GM12878 (cell line): ENCODE data around the gene NR1H4. TPM values are rescaled to one million over a fixed set of nuclear protein-coding genes. Genes with fewer than 3 reads are reported as not detected.

ENCODE experiments used
- ATAC-seq: fragments of 200-7000 bp; cut with Tn5 transposase; 3 replicates; pipeline ENCODE4 v1.9.1; 2020; ENCODE audit warnings: mild to moderate bottlenecking, moderate library complexity
- BruUV-seq: library from RNA; stranded (reverse); fragments of 400-500 nt; replicated peaks from 2 replicates; lab custom pipeline; 2021; lab: Mats Ljungman, UMichigan
- CTCF ChIA-PET: fragments of 300-600 bp; sonication (Branson Sonifier 250); formaldehyde crosslinking; extraction: SDS; loops from one replicate; lab custom pipeline; 2021; ENCODE audit warnings: inconsistent platforms; lab: Yijun Ruan, JAX
- POLR2A ChIA-PET: fragments of 350-600 bp; formaldehyde crosslinking; extraction: SDS; loops from one replicate; lab custom pipeline; 2021; ENCODE audit warnings: inconsistent platforms; lab: Charles Lee
- RAD21 ChIA-PET: fragments of 300-600 bp; sonication (Branson Sonifier 250); formaldehyde crosslinking; loops from one replicate; lab custom pipeline; 2023; ENCODE audit warnings: antibody characterized with exemption; ENCODE audit not compliant: unreplicated experiment; lab: Charles Lee
- SMC1A ChIA-PET: fragments of 300-600 bp; sonication (Branson Sonifier 250); formaldehyde crosslinking; loops from one replicate; lab custom pipeline; 2023; ENCODE audit not compliant: unreplicated experiment, uncharacterized antibody; lab: Charles Lee
- DNase-seq: peaks from one replicate; pipeline ENCODE4 v3.0.0-alpha.2; 2011; ENCODE audit warnings: low read depth, low spot score
- FAIRE-seq: peaks from 3 replicates; lab custom pipeline; 2011; peaks lifted over from hg19 to GRCh38; lab: Jason Lieb, UNC
- H2AFZ ChIP-seq: 2 replicates; pipeline ENCODE4 v1.6.0; 2011; ENCODE audit warnings: low read depth, low read length, control low read depth; ENCODE audit not compliant: control insufficient read depth
- H3K27ac ChIP-seq: 2 replicates; pipeline ENCODE4 v1.5.1; 2011; ENCODE audit warnings: control low read depth; ENCODE audit not compliant: control insufficient read depth, insufficient read depth
- H3K27me3 ChIP-seq, 2 experiments: replicated peaks in 1 of 2; 2 replicates each; pipeline versions ENCODE4 v1.6.0 to v1.6.1; 2011; ENCODE audit warnings: low read length in 1 of 2; ENCODE audit not compliant: control insufficient read depth in 2 of 2, insufficient read depth in 2 of 2
- H3K36me3 ChIP-seq, 2 experiments: 2 replicates each; pipeline ENCODE4 v1.5.1; 2011; ENCODE audit warnings: low read length in 1 of 2; ENCODE audit not compliant: control insufficient read depth in 2 of 2, insufficient read depth in 2 of 2
- H3K4me1 ChIP-seq: 2 replicates; pipeline ENCODE4 v1.6.1; 2011; ENCODE audit warnings: mild to moderate bottlenecking, low read length, moderate library complexity, mixed read lengths; ENCODE audit not compliant: control insufficient read depth, insufficient read depth
- H3K4me2 ChIP-seq: 2 replicates; pipeline ENCODE4 v1.6.0; 2011; ENCODE audit warnings: control low read depth; ENCODE audit not compliant: control insufficient read depth, insufficient read depth
- H3K4me3 ChIP-seq: fragments of 200-600 bp; sonication (generic); 2 replicates; pipeline ENCODE4 v1.5.1; 2016
- H3K79me2 ChIP-seq: 2 replicates; pipeline ENCODE4 v1.6.0; 2011; ENCODE audit warnings: low read length; ENCODE audit not compliant: control insufficient read depth, insufficient read depth
- H3K9ac ChIP-seq: 2 replicates; pipeline ENCODE4 v1.8.0; 2011; ENCODE audit warnings: low read length, control low read depth, mixed read lengths; ENCODE audit not compliant: control insufficient read depth, insufficient read depth
- H3K9me3 ChIP-seq: replicated peaks from 3 replicates; pipeline ENCODE4 v1.5.1; 2011; ENCODE audit warnings: mild to moderate bottlenecking, low read length; ENCODE audit not compliant: control insufficient read depth, insufficient read depth
- H4K20me1 ChIP-seq: 2 replicates; pipeline ENCODE4 v1.6.0; 2011; ENCODE audit not compliant: control insufficient read depth, insufficient read depth
- CEBPB ChIP-seq, 2 experiments: fragments of 150-350 bp in 1 of 2; IDR thresholded peaks; 2 replicates each; pipeline ENCODE4 v1.6.1; 2012 to 2014; ENCODE audit warnings: low read depth in 2 of 2, low read length in 2 of 2, borderline replicate concordance in 1 of 2, inconsistent platforms in 1 of 2
- CEBPZ ChIP-seq: fragments of 150-350 bp; IDR thresholded peaks from 2 replicates; pipeline ENCODE4 v1.6.1; 2016; ENCODE audit warnings: low read depth, low read length
- EGR1 ChIP-seq, 2 experiments: IDR thresholded peaks; 1 replicate in 1 of 2; 2 replicates in 1 of 2; pipeline ENCODE4 v1.6.1; 2011 to 2012; ENCODE audit warnings: low read depth in 2 of 2, low read length in 2 of 2, borderline replicate concordance in 1 of 2, mild to moderate bottlenecking in 1 of 2, moderate library complexity in 1 of 2
- IRF4 ChIP-seq: IDR thresholded peaks from 2 replicates; pipeline ENCODE4 v1.6.1; 2011; ENCODE audit warnings: low read depth, low read length
- KDM1A ChIP-seq: fragments of 200-600 bp; sonication (generic); IDR thresholded peaks from 2 replicates; pipeline ENCODE4 v1.6.1; 2016; ENCODE audit warnings: borderline replicate concordance
- MYC ChIP-seq: IDR thresholded peaks from 2 replicates; pipeline ENCODE4 v1.6.1; 2011; ENCODE audit warnings: mild to moderate bottlenecking, low read length, moderate library complexity, inconsistent platforms; ENCODE audit not compliant: insufficient read depth, insufficient replicate concordance, insufficient read length, severe bottlenecking
- PAX8 ChIP-seq: fragments of 450-650 bp; IDR thresholded peaks from 2 replicates; pipeline ENCODE4 v1.6.1; 2017; ENCODE audit warnings: mild to moderate bottlenecking, moderate library complexity
- RUNX3 ChIP-seq: IDR thresholded peaks from 2 replicates; pipeline ENCODE4 v1.6.1; 2012; ENCODE audit warnings: low read length, inconsistent platforms
- SPI1 ChIP-seq: IDR thresholded peaks from 2 replicates; pipeline ENCODE4 v1.6.1; 2011; ENCODE audit warnings: low read depth, mild to moderate bottlenecking, low read length, moderate library complexity, borderline replicate concordance; ENCODE audit not compliant: insufficient read depth
- STAT3 ChIP-seq: IDR thresholded peaks from 2 replicates; pipeline ENCODE4 v1.6.1; 2011; ENCODE audit warnings: low read depth, low read length, improper control_type of control experiment
- YY1 ChIP-seq: IDR thresholded peaks from 2 replicates; pipeline ENCODE4 v1.6.1; 2011; ENCODE audit warnings: low read depth, mild to moderate bottlenecking, low read length
- ZBTB33 ChIP-seq: fragments of 450-650 bp; IDR thresholded peaks from 2 replicates; pipeline ENCODE4 v1.6.1; 2017; ENCODE audit warnings: mild to moderate bottlenecking
- WGBS: methylation state at CpG from one replicate; pipeline ENCODE4 v1.1.6; 2016; ENCODE audit warnings: low lambda C conversion rate; ENCODE audit not compliant: insufficient replicate concordance, insufficient coverage; ENCODE audit errors: missing lambda C conversion rate; 5-methylcytosine and 5-hydroxymethylcytosine counted together
- in situ Hi-C: fragments of 300-500 bp; cut with MboI; formaldehyde crosslinking; loops from 9 replicates; pipeline ENCODE4 v1.14.3; 2018; ENCODE audit warnings: mixed read lengths
- intact Hi-C: fragments of 100-400 bp; cut with micrococcal nuclease; formaldehyde crosslinking; loops from one replicate; pipeline ENCODE4 v1.14.2; 2022; ENCODE audit not compliant: unreplicated experiment
- polyA plus RNA-seq, 11 experiments: library from polyadenylated mRNA; depleted of rRNA in 4 of 11; unstranded in 6 of 11; stranded (reverse) in 5 of 11; fragments of >200 nt; fragmentation: Nextera tagmentation in 4 of 11; fragmentation: Illumina TruSeq in 1 of 11; extraction: Ambion mirVana in 4 of 11; extraction: Trizol in 1 of 11; gene quantifications; 1 replicate in 1 of 11; 2 replicates in 10 of 11; pipeline versions ENCODE4 v1.2.1 to v1.2.3, GENCODE V29; 2011 to 2016; ENCODE audit warnings: inconsistent platforms in 2 of 11, missing spikeins in 2 of 11, low read depth in 1 of 11
- total RNA-seq, 4 experiments: library from RNA; depleted of rRNA in 3 of 4; stranded (reverse); fragments of >200 nt in 3 of 4; fragmentation: Illumina TruSeq in 1 of 4; extraction: Trizol in 1 of 4; gene quantifications; 2 replicates each; pipeline versions ENCODE4 v1.2.1 to v1.2.3, GENCODE V29; 2013 to 2021
- TF ChIP-seq, protein P1 (sequence below): fragments of 450-650 bp; IDR thresholded peaks from 2 replicates; pipeline ENCODE4 v1.6.1; 2016; ENCODE audit warnings: mild to moderate bottlenecking
- TF ChIP-seq, protein P2 (sequence below): fragments of 450-650 bp; IDR thresholded peaks from 2 replicates; pipeline ENCODE4 v1.6.1; 2017; ENCODE audit warnings: mild to moderate bottlenecking, moderate library complexity

The NR1H4 gene
- total and polyA plus RNA-seq, 10 of the 15 experiments (the other 5 are each of a cell fraction or from before 2014, with no cell fraction given), result 0.04 TPM; not detected in 9

GRCh38 chr12:100472325-100472724 is 1.3 kb upstream of the NR1H4 start:
- Histone ChIP-seq H2AFZ (no peak overlapping the region), H3K79me2 (no peaks in the 10 kb centered on the region), H3K4me3 (no peak overlapping the region), H3K9me3 (no peaks in the 10 kb centered on the region), H4K20me1 (no peaks in the 10 kb centered on the region), H3K27me3 (no peaks in the 10 kb centered on the region; a peak in 1 of 4 replicates), H3K4me2 (no peak overlapping the region), H3K4me1 (no peaks in the 10 kb centered on the region), H3K9ac (no peak overlapping the region), H3K36me3 (no peaks in the 10 kb centered on the region), H3K27ac (no peak overlapping the region)
- in situ Hi-C loops (no loop called here), intact Hi-C loops (no loop called here)
- ATAC-seq (no peak), FAIRE-seq (no peak), DNase-seq (no peak)
- ChIA-PET SMC1A (no interaction called here), POLR2A (no interaction called here), RAD21 (no interaction called here), CTCF (no interaction called here)
- WGBS, result 62% methylated on average over 2 of the region's 2 CpGs
- no TSS peak for BruUV-seq
- TF ChIP-seq PAX8 (no peak), CEBPB (IDR thresholded peaks at IDR 0.05; ENCODE audit: borderline replicate concordance in 1 of 2, low read depth in 2 of 2, low read length in 2 of 2) (no peak), ZBTB33 (no peak), KDM1A (no peak), RUNX3 (no peak), YY1 (no peak), SPI1 (no peak), IRF4 (no peak), STAT3 (no peak), MYC (no peak), CEBPZ (no peak), EGR1 (IDR thresholded peaks at IDR 0.05; ENCODE audit: borderline replicate concordance in 1 of 2, low read depth in 2 of 2, low read length in 2 of 2) (no peak)
- TF ChIP-seq, protein P1, sequence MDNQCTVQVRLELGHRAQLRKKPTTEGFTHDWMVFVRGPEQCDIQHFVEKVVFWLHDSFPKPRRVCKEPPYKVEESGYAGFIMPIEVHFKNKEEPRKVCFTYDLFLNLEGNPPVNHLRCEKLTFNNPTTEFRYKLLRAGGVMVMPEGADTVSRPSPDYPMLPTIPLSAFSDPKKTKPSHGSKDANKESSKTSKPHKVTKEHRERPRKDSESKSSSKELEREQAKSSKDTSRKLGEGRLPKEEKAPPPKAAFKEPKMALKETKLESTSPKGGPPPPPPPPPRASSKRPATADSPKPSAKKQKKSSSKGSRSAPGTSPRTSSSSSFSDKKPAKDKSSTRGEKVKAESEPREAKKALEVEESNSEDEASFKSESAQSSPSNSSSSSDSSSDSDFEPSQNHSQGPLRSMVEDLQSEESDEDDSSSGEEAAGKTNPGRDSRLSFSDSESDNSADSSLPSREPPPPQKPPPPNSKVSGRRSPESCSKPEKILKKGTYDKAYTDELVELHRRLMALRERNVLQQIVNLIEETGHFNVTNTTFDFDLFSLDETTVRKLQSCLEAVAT, result no peak
- TF ChIP-seq, protein P2, sequence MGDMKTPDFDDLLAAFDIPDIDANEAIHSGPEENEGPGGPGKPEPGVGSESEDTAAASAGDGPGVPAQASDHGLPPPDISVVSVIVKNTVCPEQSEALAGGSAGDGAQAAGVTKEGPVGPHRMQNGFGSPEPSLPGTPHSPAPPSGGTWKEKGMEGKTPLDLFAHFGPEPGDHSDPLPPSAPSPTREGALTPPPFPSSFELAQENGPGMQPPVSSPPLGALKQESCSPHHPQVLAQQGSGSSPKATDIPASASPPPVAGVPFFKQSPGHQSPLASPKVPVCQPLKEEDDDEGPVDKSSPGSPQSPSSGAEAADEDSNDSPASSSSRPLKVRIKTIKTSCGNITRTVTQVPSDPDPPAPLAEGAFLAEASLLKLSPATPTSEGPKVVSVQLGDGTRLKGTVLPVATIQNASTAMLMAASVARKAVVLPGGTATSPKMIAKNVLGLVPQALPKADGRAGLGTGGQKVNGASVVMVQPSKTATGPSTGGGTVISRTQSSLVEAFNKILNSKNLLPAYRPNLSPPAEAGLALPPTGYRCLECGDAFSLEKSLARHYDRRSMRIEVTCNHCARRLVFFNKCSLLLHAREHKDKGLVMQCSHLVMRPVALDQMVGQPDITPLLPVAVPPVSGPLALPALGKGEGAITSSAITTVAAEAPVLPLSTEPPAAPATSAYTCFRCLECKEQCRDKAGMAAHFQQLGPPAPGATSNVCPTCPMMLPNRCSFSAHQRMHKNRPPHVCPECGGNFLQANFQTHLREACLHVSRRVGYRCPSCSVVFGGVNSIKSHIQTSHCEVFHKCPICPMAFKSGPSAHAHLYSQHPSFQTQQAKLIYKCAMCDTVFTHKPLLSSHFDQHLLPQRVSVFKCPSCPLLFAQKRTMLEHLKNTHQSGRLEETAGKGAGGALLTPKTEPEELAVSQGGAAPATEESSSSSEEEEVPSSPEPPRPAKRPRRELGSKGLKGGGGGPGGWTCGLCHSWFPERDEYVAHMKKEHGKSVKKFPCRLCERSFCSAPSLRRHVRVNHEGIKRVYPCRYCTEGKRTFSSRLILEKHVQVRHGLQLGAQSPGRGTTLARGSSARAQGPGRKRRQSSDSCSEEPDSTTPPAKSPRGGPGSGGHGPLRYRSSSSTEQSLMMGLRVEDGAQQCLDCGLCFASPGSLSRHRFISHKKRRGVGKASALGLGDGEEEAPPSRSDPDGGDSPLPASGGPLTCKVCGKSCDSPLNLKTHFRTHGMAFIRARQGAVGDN, result no peak
